Skin epidermis (tissue), 12 donors: ENCODE measurements around the gene GNAI3.

Experiments
- H3K27ac ChIP-seq, 21 experiments: fragments of 200-600 bp; sonication (generic) in 11 of 21; one replicate each; pipeline ENCODE4 v1.5.0; 2020; ENCODE audit warnings: mild to moderate bottlenecking in 3 of 21, inconsistent platforms in 2 of 21, moderate library complexity in 2 of 21
- H3K4me3 ChIP-seq, 7 experiments: fragments of 200-600 bp; sonication (generic) in 2 of 7; one replicate each; pipeline ENCODE4 v1.5.0; 2020; ENCODE audit warnings: inconsistent platforms in 2 of 7, mild to moderate bottlenecking in 2 of 7, moderate library complexity in 1 of 7

GNAI3 gene

DNA sequence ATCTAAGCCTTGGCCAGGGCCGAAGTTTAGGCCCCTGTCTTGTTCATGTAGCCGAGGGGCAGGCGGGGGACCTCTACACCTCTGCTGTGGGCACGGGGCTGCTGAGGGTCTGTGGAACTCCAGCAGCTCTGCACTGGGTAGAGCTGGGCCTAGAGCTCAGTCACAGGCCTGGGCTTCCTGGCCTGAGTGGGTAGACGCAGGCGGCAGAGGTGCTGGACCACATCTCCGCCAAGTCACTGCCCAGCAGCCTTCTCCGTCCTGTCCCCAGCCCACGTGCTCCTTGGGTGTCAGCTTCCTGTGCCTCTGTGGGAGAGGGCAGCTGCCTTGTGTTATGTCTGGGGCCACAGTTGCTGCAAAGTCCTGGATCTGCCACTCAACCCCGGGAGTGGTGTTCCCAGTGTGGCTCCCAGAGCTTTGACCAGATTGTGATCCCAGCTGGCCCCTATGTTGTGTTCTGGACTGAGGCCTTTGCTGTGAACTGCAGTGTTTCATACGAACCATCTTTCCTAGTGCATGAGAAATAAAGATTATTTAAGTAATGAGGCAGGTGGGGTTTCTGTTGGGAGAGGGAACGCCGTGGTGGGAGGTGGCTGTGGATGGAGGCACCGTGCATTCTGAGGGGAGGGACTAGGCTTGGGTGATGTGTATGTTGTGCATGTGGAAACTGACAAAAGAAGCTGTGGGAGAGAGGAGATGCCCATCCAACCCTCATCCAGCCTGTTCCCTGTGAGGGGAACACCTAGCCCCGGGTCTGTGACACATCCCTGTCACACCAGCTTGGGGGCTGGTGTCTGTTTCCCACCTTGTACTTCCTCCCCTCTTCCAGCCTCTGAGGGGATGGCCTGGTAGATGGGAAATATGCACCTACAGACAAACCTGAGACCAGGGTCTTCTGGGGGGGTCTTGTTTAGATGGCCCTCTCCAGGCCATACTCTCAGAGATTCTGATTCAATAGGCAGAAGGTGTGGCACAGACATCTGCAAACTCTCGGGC is 83.4 kb downstream of the GNAI3 start:
- peak overlapping the region in 2 of 21 experiments; percentile 1 to 59 for H3K27ac ChIP-seq
- H3K4me3 ChIP-seq, result no peak overlapping the region

DNA sequence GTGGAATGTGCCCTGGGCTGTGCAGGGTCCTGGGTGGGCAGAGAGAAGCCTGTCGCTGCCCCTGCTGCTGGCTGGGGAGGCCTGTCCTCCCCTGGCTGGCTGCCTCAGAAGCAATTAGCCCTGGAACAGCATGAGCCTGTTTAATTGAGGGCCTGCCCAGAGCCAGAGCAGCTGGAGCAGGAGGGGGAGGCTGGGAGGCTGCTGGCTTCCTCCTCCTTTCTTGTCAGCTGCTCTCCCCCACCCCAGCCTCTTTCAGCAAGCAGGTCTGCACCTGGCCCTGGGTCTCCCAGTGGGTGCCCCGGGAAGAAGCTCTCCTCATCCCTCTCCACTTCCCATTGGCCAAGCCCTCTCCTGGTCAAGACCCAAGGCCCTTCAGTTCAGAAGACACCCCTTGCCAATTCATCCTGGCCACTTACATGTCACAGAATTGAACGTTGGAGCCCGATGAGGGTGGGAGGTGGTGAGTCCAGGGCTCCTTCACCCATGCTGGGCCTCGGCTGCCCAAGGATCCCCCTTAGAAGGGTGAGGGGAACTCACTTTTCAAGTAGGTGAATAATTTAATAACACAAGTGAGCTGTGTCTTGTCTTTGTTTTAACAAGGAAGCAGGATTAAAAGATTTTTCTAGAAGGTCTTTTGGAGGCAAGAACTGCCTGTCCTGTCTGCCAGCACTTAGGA is 84.4 kb downstream of the GNAI3 start:
- H3K4me3 ChIP-seq, result no peak overlapping the region
- peak overlapping the region in 4 of 21 experiments; percentile 13 to 69 (median 64) for H3K27ac ChIP-seq

DNA sequence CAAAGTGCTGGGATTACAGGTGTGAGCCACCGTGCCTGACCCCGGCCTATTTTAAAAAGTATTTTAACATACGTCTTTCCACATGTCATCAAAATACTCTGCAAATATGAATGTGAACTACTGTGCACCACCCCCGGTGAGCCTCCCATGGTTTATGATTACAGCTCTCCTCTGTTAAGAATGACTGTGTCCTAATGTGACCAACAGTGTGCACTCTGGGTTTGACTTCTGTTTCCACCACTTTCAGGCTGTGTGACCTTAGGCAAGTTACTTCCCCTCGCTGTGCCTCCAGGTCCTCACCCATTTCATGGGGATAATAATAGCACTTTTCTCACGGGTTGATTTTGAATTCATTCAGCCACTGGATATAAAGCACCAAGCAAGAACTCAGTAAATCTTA is 85.9 kb downstream of the GNAI3 start:
- no peak overlapping the region for H3K27ac ChIP-seq
- no peak overlapping the region for H3K4me3 ChIP-seq

DNA sequence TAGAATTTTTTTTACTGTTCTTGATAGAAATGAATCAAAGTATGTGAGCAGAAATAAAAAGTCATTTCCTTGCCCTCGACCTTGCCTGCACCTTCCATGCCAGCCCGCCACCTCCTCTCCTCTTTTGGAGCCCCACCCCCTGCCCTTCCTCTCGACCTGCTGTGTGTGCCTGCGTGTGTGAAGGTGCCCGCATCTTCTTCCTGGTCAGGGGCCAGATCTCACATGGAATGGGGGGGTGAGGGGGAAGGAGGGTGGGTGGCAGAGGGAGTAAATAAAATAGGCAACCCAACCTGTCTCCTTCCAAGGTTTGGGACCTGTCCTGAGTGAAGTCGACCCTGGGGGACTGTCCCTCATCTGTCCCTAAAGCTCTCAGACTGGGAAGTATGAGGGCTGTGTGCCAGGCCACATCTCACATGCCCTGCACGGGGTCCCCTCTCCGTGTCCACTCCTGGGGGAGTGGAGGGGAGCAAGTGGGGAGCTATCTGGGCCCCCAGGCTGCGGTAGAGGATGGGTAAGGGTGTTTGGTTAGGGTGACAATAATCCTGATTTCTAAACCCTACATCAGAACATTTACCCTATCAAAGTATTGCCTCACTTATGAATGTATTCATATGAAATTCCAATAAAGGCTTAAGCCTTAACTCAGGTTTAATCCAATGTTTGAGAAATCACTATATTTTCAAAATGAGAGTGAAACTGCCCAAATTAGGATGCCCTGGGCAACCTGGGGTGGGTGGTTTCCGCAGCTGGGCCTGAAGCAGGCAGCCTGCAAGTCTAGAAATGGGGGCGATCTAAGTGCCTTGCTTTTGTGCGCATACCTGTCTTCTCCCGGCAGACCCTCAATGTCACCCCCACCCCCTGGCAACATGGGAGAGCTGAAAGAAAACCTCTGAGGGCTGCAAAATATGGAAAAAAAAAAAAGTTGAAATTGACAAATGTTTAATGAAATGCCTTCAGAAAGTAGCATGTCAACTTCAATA is 86.6 kb downstream of the GNAI3 start:
- Histone ChIP-seq H3K27ac (peak overlapping the region in 2 of 21 experiments; percentile 18 to 36), H3K4me3 (no peak overlapping the region)

DNA sequence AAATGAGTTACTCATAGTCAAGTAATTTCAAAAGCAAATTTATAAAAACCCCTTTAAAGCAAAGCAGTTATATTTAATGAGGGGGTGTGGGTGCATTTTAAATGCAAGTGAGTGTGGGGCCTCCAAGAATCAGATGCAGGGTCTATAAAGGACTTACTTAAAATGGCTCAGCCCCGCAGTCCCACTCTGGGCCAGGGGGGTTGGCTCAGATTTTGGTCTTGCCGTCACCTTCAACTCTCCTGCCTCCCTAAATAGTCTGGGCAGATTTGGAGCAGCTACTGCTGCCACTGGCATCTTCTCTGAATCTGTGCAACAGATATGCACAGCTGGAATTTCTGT is 87.4 kb downstream of the GNAI3 start:
- peak overlapping the region in 4 of 21 experiments; percentile 10 to 55 (median 32) for H3K27ac ChIP-seq
- no peak overlapping the region for H3K4me3 ChIP-seq

DNA sequence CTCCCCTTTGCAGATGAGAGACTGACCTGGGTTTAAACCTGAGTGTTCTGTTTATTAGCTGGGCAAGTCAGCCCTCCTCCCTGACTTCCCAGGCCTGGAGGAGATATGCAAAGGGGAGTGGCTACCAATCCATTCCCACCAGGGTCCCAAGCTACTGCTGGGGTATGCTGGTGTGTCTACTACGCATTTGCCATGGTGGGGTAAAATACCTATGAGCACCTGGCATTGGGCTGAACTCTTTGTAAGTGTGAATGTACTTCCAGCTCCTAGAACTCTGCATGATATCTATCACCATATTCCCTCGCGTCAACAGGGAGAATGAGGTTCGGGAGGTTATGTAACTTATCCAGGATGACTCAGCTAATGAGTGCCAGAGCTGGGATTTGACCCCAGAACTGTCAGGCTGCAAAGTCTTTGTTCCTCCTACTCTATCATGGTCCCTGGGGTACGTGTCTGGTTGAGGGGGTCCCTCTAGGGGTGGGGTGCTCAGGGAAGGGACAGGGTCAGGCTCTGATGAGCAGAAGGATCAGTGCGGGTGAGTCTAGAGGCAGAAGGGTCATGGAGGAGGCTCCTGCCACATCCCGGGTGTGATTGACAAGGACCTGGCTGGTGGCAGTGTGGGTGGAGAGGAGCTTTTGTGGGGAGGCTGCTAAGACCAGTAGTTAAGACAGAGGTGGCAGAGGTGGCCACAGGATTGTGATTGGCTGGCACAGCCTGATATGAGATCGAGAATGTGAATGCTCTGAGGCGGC is 88.0 kb downstream of the GNAI3 start:
- no peak overlapping the region for H3K4me3 ChIP-seq
- peak overlapping the region in 5 of 21 experiments; percentile 10 to 55 (median 28) for H3K27ac ChIP-seq

DNA sequence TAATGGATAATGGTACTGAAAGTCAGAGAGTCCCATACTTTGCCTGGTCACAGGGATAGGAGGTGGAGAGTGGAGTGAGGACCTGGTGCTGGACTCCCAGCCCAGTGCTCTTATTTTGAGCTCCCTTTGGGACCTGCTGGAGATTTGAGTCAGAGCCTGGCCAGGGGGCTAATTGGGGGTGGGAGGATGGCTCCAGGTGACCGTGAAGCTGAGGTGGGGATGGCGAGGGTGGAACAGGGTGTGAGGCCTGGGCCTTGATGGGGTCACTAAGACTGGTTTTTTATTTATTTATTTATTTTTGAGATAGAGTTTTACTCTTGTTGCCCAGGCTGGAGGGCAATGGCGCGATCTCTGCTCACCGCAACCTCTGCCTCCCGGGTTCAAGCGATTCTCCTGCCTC is 89.0 kb downstream of the GNAI3 start:
- no peak overlapping the region for H3K27ac ChIP-seq
- no peak overlapping the region for H3K4me3 ChIP-seq

DNA sequence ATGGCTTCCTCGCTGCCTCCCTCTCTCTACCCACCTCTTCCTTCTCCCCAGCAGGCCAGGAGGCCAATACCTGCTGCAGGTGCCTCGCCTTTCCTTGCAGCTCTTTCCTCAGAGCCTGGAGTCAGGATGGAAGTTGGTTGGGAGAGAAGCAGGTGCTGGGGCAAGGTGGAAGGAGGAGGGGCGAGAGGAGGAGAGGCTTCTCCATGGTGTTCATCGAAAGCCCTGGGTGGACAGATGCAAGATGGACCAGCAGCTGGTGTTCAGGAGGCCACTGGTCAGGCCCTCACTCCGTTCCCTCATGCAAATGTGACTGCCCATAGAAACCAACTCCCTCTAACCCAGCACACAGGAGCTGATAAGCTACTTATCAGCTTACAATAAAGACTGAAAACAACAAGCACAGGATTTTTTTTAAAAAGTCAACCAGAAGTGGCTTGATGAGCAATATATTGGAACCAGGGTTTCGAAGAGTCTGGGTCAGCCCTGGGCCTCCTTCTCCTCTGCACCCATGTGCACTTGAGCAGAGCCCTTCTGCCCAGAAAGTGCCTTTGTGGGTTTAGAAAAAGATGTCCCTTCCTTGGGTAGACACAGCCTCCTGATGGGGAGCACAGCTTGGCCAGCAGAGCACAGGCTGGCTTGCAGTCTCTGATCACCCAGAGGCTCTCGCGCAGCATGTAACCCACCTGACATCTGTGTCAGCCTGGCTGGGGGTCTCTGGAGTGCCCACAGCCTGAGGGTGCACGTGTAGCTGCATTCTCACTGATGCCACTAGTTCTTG is 90.8 kb downstream of the GNAI3 start:
- no peak overlapping the region for H3K4me3 ChIP-seq
- no peak overlapping the region for H3K27ac ChIP-seq

DNA sequence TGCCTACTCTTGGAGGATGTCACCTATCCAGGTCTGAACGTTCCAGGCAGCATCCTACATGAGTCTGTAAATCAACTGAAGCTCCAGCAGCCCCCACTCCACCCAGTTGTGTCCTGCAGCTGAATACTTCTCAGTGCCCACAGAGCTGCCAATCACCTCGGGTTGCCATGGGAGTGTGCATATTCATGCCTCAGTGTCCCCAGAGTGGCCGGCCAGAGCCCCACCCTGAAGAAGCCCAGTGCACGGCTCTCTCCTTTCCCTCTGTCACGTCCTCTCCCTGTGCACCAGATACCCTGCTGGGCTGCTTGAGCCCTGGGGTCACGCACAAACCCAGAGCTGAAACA is 91.4 kb downstream of the GNAI3 start:
- Histone ChIP-seq H3K27ac (no peak overlapping the region), H3K4me3 (no peak overlapping the region)

DNA sequence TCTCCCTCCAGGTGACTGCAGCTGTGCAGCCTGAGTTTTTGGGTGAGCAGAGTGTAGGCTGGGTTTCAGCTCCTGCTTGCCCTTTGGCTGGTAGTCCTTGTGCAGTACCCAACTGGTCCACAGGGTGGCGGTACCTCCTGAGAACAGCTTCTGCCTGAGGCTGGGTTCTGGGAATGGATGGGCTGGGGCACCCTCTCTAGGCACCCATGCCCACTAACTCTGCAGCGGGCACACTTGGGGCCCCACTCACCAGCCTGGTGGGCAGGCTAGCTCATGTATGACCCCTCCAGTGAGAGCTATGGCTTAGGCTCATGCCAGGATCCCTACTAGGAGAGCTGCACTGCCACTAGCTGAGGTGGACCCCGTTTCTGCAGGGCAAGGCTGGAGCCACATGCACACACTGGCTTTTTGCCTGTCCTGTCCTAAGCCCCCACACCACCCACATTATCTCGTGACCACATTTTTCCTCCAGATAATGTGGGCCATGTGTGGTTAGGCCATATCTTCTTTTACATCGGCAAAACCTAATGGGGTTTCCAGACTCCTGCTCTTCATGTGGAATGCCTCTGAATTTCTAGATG is 92.0 kb downstream of the GNAI3 start:
- no peak overlapping the region for H3K4me3 ChIP-seq

DNA sequence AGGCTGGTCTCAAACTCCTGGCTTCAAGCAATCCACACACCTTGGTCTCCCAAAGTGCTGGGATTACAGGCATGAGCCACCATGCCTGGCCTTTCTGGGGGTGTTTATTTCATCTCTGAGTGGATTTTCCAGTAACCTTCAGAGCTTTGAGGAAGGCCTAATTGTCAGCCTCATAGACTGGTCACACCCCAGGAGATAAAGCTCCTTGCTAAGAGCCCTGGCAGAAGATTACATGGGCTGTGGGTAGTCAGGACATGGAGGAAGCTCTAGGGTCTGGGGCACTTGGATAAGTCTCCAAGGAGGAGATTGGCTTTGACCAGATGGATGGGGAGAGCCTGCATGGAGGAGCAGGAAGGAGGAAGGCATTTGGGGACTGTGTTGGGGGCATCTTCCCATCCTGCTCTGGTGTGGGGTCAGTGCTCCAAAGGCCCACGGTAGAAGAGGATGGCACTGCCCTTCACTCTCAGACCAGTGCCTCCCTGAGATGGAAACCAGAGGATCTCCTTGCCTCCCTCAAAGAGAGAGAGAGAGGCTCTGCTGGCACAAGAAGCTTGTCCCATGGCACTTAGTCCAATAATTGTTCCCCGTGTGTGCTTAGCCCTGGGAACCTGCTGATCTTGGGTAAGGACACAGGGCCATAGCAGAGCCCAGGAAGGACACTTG is 92.8 kb downstream of the GNAI3 start:
- no peak overlapping the region for H3K27ac ChIP-seq
- H3K4me3 ChIP-seq, result no peak overlapping the region

More for the DNA sequence above, 92.0 kb downstream of the GNAI3 start:
- H3K27ac ChIP-seq, result no peak overlapping the region

DNA sequence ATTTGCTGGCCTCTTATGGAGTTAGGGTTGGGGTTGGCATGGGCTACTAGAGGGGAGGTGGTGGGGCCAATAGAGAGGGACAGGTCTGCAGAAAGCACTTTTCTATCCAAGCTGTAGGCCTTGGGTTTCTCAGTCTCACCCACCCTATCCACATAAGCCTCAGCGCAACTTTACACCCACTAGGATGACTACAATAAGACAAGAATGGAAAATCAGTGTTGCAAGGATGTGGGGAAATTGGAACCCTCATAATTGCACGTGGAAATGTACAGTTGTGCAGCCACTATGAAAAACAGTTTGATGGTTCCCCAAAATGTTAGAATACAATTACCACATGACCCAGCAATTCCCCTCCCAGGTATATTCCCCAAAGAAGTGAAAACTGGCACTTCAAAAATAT is 93.4 kb downstream of the GNAI3 start:
- no peak overlapping the region for H3K27ac ChIP-seq
- no peak overlapping the region for H3K4me3 ChIP-seq

DNA sequence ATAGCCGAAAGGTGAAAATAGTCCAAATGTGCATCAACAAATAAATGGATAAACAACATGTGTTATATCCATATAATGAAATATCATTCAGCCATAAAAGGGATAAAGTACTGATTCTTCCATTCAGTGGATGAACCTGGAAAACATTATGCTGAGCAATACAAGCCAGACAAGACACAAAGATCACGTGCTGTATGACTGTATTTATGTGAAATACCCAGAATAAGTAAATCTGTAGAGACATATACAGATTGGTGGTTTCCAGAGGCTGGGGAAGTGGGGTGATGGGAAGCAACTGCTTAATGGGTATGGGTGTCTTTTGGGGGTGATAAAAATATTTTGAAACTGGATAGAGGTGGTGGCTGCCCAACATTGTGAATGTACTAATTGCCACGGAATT is 94.2 kb downstream of the GNAI3 start:
- no peak overlapping the region for H3K4me3 ChIP-seq
- no peak overlapping the region for H3K27ac ChIP-seq

DNA sequence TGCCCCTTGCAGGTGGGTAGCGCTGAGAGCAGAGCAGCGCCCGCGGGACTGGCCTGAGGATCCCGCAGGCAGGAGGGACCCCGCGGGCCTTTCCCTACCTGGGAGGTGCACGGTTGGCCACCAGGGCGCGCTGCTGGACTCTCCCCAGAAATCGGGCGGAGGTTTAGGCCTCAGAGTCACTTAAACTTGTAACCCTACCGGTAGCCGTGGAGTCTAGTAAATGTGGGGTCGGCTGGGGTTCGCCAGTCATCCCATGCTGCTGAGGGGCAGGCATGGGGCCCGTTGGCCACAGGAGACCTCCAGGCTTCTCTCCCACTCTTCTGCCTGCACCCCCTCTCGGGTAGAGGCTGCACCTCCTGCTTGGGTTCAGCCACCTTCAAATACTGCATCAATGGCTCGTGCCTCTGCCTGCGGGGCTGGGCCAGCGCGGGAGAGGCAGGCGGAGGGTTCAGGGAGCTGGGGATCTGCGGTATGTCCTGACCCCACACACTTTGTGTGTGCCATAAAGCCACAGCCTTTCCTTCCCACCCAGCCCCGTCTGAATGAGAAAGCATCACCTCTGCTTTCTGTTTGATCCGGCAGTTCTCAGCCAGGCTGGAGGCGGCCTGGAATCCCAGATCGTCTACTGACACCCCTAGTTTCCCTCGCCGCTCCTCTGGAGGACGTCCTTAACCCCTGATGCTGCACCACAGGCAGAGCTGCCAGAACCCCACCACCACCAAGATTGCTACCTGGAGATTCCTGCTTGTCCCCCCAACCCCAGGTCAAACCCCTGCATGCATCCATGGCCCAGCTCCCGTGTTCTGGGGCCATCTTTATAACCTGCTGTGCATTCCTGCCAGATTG is 95.2 kb downstream of the GNAI3 start:
- Histone ChIP-seq H3K27ac (peak overlapping the region in 1 of 21 experiments; percentile 44), H3K4me3 (no peak overlapping the region)

DNA sequence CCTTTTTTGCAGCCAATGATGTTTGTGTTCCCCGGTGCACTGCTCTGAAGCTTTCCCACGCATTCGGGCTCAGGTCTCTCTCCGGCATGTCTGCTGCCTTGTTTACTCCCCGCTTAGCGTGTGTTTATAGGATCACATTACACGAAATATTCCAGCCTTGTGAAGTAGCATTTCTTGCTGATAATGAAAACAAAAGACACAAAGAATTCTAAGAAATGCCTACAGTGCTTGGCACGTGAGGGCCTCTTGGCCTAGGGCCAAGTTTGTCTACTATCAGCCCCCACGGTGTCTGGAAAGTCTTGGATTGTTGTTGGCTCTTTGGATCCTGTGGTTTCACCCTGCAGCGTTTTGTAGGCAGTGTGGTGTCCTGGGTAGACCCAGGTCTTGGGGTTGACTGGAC is 96.3 kb downstream of the GNAI3 start:
- no peak overlapping the region for H3K4me3 ChIP-seq
- H3K27ac ChIP-seq, result no peak overlapping the region

DNA sequence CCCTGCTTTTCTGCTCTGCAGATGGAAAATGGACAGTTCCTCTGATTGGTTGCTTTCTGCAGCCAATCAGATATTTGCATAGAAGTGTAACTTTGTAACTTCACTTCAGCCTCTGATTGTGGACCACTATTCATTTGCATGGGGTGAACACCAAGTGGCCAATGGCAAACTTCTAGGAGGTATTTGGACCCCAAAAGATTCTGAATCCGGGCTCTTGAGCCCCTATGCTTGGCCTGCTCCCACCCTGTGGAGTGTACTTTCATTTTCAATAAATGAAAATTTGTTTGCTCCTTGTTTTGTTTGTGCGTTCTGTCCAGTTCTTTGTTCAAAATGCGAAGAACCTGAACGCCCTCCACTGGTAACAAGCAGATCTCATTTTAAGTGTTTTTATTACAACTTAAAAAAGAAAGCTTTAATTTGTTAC is 101.1 kb downstream of the GNAI3 start:
- peak overlapping the region in 2 of 7 experiments; percentile 8 to 11 for H3K4me3 ChIP-seq
- peak overlapping the region in 1 of 21 experiments; percentile 36 for H3K27ac ChIP-seq

DNA sequence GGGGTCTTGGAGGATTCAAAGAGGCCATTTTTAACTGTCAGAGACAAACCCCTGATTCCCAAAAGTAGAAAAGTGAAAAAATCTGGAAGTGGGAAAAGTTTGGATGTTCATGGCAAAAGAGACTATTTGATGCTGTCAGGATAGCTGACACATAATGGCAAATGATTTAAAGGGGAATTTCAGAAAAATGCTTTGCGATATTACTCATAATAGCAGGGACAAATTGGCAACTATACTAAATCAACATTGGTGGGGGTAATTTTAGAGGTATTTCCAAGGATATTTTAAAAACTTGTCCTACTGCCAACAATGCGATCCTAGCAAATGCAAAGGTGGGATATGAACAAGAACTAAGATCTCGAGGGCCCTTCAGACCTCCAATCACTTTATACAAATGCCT is 102.2 kb downstream of the GNAI3 start:
- no peak overlapping the region for H3K27ac ChIP-seq
- no peak overlapping the region for H3K4me3 ChIP-seq
